Measurements from ENCODE around the gene APPL2. TPM values are rescaled to one million over a fixed set of nuclear protein-coding genes. Genes with fewer than 3 reads are reported as not detected.

Gene APPL2
- total RNA-seq, 6 experiments from 2014 or later = 67.9 to 98.4 (median 87.8) TPM

DNA sequence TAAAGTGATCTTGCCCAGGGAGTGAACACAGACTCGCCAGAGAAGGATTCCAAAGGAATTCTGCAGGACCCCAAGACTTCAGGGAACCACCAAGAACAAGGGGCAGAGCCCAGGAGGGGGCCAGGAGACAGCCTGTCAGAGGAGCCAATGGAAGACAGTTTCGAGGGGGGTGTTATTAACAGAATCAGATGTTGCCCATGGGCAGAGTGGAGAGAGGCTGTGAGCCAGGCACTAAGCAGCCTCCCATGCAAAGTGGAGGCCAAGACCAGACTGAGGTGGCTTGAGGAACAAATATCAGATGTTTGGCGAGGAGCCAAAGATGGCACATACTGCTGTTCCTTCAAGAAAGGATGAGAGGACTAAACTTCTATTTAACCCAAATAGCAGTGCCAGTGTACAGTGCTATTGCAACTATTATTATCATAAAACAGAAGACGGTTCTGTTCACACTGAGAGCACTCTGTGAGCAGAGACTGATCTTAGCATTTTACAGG lies 12.6 kb downstream of the APPL2 start:
- TF ChIP-seq, protein P1, sequence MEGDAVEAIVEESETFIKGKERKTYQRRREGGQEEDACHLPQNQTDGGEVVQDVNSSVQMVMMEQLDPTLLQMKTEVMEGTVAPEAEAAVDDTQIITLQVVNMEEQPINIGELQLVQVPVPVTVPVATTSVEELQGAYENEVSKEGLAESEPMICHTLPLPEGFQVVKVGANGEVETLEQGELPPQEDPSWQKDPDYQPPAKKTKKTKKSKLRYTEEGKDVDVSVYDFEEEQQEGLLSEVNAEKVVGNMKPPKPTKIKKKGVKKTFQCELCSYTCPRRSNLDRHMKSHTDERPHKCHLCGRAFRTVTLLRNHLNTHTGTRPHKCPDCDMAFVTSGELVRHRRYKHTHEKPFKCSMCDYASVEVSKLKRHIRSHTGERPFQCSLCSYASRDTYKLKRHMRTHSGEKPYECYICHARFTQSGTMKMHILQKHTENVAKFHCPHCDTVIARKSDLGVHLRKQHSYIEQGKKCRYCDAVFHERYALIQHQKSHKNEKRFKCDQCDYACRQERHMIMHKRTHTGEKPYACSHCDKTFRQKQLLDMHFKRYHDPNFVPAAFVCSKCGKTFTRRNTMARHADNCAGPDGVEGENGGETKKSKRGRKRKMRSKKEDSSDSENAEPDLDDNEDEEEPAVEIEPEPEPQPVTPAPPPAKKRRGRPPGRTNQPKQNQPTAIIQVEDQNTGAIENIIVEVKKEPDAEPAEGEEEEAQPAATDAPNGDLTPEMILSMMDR (IDR thresholded peaks at IDR 0.05) = no peak
- peak overlapping the region; percentile 76 for H3K27ac Mint-ChIP-seq
- H3K36me3 Mint-ChIP-seq (ENCODE audit: low read depth) = peaks cover 78% of the 10 kb centered on the region
- no peaks in the 10 kb centered on the region; the same call in 1 of the 2 replicates for H3K27me3 Mint-ChIP-seq (ENCODE audit: insufficient read depth)
- no peaks in the 10 kb centered on the region for H3K9me3 Mint-ChIP-seq
- no peak for DNase-seq
- H3K4me3 Mint-ChIP-seq = no peak overlapping the region
- H3K4me1 Mint-ChIP-seq (ENCODE audit: low read depth) = peaks cover 99% of the 10 kb centered on the region

DNA sequence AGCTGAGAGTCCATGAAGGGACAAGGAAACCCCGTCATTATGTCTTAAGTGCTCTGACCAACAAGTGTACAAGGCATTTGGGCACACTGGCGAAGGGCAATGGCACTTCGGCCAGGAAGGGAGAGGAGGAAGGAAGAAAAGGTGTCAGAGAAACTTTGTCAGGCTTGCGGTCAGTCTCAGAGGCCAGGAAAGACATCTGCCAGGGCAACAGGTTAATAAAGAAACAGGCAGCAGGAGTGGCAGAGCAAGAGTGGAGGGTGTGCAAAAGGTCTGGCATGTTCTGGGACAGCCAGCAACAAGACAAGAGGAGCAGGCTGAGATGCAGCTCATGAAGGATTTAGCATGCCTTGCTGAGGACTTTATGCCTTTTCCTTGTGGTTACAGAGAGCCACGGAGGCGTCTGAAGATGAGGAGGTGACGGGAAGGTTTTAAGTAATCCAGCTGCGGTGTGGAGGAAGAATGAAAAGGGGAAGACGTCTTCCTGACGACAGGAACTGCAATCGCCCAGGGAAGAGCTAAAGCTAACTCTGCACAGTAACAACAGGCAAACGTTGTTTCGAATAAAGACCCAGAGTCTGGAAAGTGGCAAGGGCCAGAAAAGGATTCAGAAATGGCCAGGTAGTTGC lies 13.1 kb downstream of the APPL2 start:
- H3K36me3 Mint-ChIP-seq (ENCODE audit: low read depth) = peaks cover 76% of the 10 kb centered on the region
- TF ChIP-seq, protein P1 (IDR thresholded peaks at IDR 0.05) = no peak
- DNase-seq = no peak
- H3K27me3 Mint-ChIP-seq (ENCODE audit: insufficient read depth) = no peaks in the 10 kb centered on the region; the same call in 1 of the 2 replicates
- H3K9me3 Mint-ChIP-seq = no peaks in the 10 kb centered on the region
- peak overlapping the region; percentile 76 for H3K27ac Mint-ChIP-seq
- 0 out of 2 replicates have a peak overlapping the region, but pooled peaks have one; percentile 6 for H3K4me3 Mint-ChIP-seq
- peaks cover 98% of the 10 kb centered on the region for H3K4me1 Mint-ChIP-seq (ENCODE audit: low read depth)

- Mint-ChIP-seq H3K4me3 (no peak overlapping the region), H3K36me3 (ENCODE audit: low read depth) (peaks cover 74% of the 10 kb centered on the region), H3K27ac (peak overlapping the region; percentile 76), H3K4me1 (ENCODE audit: low read depth) (peaks cover 92% of the 10 kb centered on the region), H3K27me3 (ENCODE audit: insufficient read depth) (no peaks in the 10 kb centered on the region; the same call in 1 of the 2 replicates), H3K9me3 (no peaks in the 10 kb centered on the region)
- DNase-seq = no peak
- TF ChIP-seq, protein P1 (IDR thresholded peaks at IDR 0.05) = no peak
These were observed 13.7 kb downstream of the APPL2 start for GRCh38 chr12:105222284-105222655.

DNA sequence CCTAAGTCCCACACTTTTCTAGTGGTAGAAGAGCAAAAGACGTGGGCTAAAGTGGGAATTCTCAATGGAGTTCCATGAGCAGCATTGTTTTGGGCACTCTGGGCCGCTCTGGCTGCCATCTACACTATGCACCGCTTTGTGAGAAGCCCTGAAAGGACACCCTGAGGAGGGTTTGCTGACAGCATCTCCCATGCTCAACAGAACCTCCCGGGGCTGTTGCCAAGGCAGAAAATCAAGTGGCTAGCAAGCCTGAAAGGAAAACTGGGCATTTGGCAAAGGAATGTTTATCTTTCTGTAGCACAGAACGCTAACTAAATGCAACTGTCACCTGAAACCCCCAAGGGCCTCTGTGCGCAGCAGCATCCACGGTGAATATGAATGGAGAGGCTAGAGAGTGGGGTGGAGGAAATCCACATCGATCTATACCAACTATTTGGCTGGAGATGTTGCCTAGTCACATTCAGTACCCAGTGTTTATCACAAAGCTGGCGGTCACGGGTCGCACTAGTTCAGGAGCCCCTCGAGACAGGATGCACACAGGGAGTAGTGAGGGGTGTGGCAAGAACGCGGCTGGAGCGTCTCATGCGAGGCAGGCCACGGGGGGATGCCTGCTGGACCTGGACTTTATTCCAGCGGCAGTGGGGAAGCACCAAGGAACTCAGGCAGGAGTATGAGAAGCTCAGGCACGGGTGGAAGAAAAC lies 14.2 kb downstream of the APPL2 start:
- DNase-seq = no peak
- H3K36me3 Mint-ChIP-seq (ENCODE audit: low read depth) = peaks cover 77% of the 10 kb centered on the region
- TF ChIP-seq, protein P1 (IDR thresholded peaks at IDR 0.05) = no peak
- peaks cover 87% of the 10 kb centered on the region for H3K4me1 Mint-ChIP-seq (ENCODE audit: low read depth)
- H3K27me3 Mint-ChIP-seq (ENCODE audit: insufficient read depth) = no peaks in the 10 kb centered on the region; the same call in 1 of the 2 replicates
- H3K4me3 Mint-ChIP-seq = no peak overlapping the region
- no peaks in the 10 kb centered on the region for H3K9me3 Mint-ChIP-seq
- peak overlapping the region; percentile 76 for H3K27ac Mint-ChIP-seq

GRCh38 chr12:105220929-105221290 lies 15.1 kb downstream of the APPL2 start:
- H3K27ac Mint-ChIP-seq = peak overlapping the region; percentile 65
- no peak for DNase-seq
- H3K27me3 Mint-ChIP-seq (ENCODE audit: insufficient read depth) = no peaks in the 10 kb centered on the region; the same call in 1 of the 2 replicates
- no peak overlapping the region for H3K4me3 Mint-ChIP-seq
- TF ChIP-seq, protein P1 (IDR thresholded peaks at IDR 0.05) = no peak
- H3K9me3 Mint-ChIP-seq = no peaks in the 10 kb centered on the region
- peaks cover 79% of the 10 kb centered on the region for H3K36me3 Mint-ChIP-seq (ENCODE audit: low read depth)
- H3K4me1 Mint-ChIP-seq (ENCODE audit: low read depth) = peaks cover 79% of the 10 kb centered on the region
